ENCODE data around the gene GARIN5A. TPM values are rescaled to one million over a fixed set of nuclear protein-coding genes. Genes with fewer than 3 reads are reported as not detected.

The GARIN5A gene
- total RNA-seq, 1 experiment from 2014 or later, result 3.7 TPM

- intact Hi-C loops (cut with micrococcal nuclease; ENCODE audit: unreplicated experiment), result no loop called here
- POLR2A ChIA-PET (ENCODE audit: unreplicated experiment), result no interaction called here
- Histone ChIP-seq H3K27ac (no peak overlapping the region), H3K9me3 (ENCODE audit: insufficient read depth, low read depth) (no peaks in the 10 kb centered on the region), H3K79me2 (ENCODE audit: low read depth) (no peaks in the 10 kb centered on the region), H3K9me2 (ENCODE audit: insufficient read depth) (no peaks in the 10 kb centered on the region), H3K36me3 (ENCODE audit: low read depth) (no peaks in the 10 kb centered on the region), H3K27me3 (ENCODE audit: insufficient read depth, low read depth) (no peaks in the 10 kb centered on the region), H3K4me1 (replicated peaks; ENCODE audit: insufficient read depth) (no peaks in the 10 kb centered on the region), H3K4me3 (no peak overlapping the region), H3F3A (ENCODE audit: insufficient read depth, low read depth) (no peaks in the 10 kb centered on the region), H4K20me1 (ENCODE audit: insufficient read depth) (no peaks in the 10 kb centered on the region), H2AFZ (no peak overlapping the region), H3K4me2 (no peak overlapping the region)
- CTCF ChIA-PET, result interaction anchor here (0.6 kb wide), 1 partner anchor 469 kb away, joined by 3 read pairs; no protein-coding TSS in a partner anchor
- TF ChIP-seq EZH2 (IDR thresholded peaks at IDR 0.05; ENCODE audit: low read depth) (no peak), CTCF (conservative IDR thresholded peaks at IDR 0.05) (no peak)
- DNase-seq, result no peak
- no TSS peak for BruUV-seq (replicated peaks)
These were observed 53.2 kb downstream of the GARIN5A start for GRCh38 chr19:50423279-50424113.

- Histone ChIP-seq H3K4me1 (replicated peaks; ENCODE audit: insufficient read depth) (no peaks in the 10 kb centered on the region), H4K20me1 (ENCODE audit: insufficient read depth) (no peaks in the 10 kb centered on the region), H3K9me3 (ENCODE audit: insufficient read depth, low read depth) (no peaks in the 10 kb centered on the region), H3K27ac (no peak overlapping the region), H3K9me2 (ENCODE audit: insufficient read depth) (no peaks in the 10 kb centered on the region), H3K4me3 (no peak overlapping the region), H3K27me3 (ENCODE audit: insufficient read depth, low read depth) (no peaks in the 10 kb centered on the region), H3K4me2 (no peak overlapping the region), H3K79me2 (ENCODE audit: low read depth) (no peaks in the 10 kb centered on the region), H2AFZ (no peak overlapping the region), H3F3A (ENCODE audit: insufficient read depth, low read depth) (no peaks in the 10 kb centered on the region), H3K36me3 (ENCODE audit: low read depth) (no peaks in the 10 kb centered on the region)
- no peak for TF ChIP-seq EZH2 (IDR thresholded peaks at IDR 0.05; ENCODE audit: low read depth)
- TF ChIP-seq CTCF (conservative IDR thresholded peaks at IDR 0.05), result no peak
- no peak for DNase-seq
- no TSS peak for BruUV-seq (replicated peaks)
- ChIA-PET POLR2A (ENCODE audit: unreplicated experiment) (no interaction called here), CTCF (interaction anchor here (0.6 kb wide), 1 partner anchor 468 kb away, joined by 3 read pairs; no protein-coding TSS in a partner anchor)
- intact Hi-C loops (cut with micrococcal nuclease; ENCODE audit: unreplicated experiment), result no loop called here
These were observed 54.0 kb downstream of the GARIN5A start for GRCh38 chr19:50422397-50423278.

GRCh38 chr19:50420808-50421207 is 55.8 kb downstream of the GARIN5A start:
- no peaks in the 10 kb centered on the region for H3K9me2 ChIP-seq (ENCODE audit: insufficient read depth)
- no peak overlapping the region for H3K27ac ChIP-seq
- DNase-seq, result no peak
- H3K4me3 ChIP-seq, result no peak overlapping the region
- no peaks in the 10 kb centered on the region for H3K36me3 ChIP-seq (ENCODE audit: low read depth)
- no TSS peak for BruUV-seq (replicated peaks)
- no peaks in the 10 kb centered on the region for H3K4me1 ChIP-seq (replicated peaks; ENCODE audit: insufficient read depth)
- H3K4me2 ChIP-seq, result no peak overlapping the region
- H2AFZ ChIP-seq, result no peak overlapping the region
- H4K20me1 ChIP-seq (ENCODE audit: insufficient read depth), result no peaks in the 10 kb centered on the region
- no peaks in the 10 kb centered on the region for H3K9me3 ChIP-seq (ENCODE audit: insufficient read depth, low read depth)
- TF ChIP-seq CTCF (conservative IDR thresholded peaks at IDR 0.05) (no peak), EZH2 (IDR thresholded peaks at IDR 0.05; ENCODE audit: low read depth) (no peak)
- ChIA-PET CTCF (interaction anchor here (0.6 kb wide), 1 partner anchor 92 kb away, joined by 3 read pairs; no protein-coding TSS in a partner anchor), POLR2A (ENCODE audit: unreplicated experiment) (no interaction called here)
- no peaks in the 10 kb centered on the region for H3F3A ChIP-seq (ENCODE audit: insufficient read depth, low read depth)
- H3K27me3 ChIP-seq (ENCODE audit: insufficient read depth, low read depth), result no peaks in the 10 kb centered on the region
- H3K79me2 ChIP-seq (ENCODE audit: low read depth), result no peaks in the 10 kb centered on the region
- intact Hi-C loops (cut with micrococcal nuclease; ENCODE audit: unreplicated experiment), result no loop called here

Measured in PC-9 (cell line).